Keratinocyte (primary cell): ENCODE measurements around the gene SLC34A3. TPM values are rescaled to one million over a fixed set of nuclear protein-coding genes. Genes with fewer than 3 reads are reported as not detected.

ENCODE experiments used
- DNase-seq: peaks from one replicate; pipeline ENCODE4 v3.0.0-alpha.2; 2011; ENCODE audit warnings: low read depth, missing footprints, low spot score
- FAIRE-seq: peaks from 2 replicates; lab custom pipeline; 2011; peaks lifted over from hg19 to GRCh38; lab: Jason Lieb, UNC
- H2AFZ ChIP-seq: 2 replicates; pipeline ENCODE4 v1.6.0; 2012; ENCODE audit warnings: low read length, control low read depth, inconsistent platforms; ENCODE audit not compliant: control insufficient read depth
- H3K27ac ChIP-seq: 2 replicates; pipeline ENCODE4 v1.5.1; 2011; ENCODE audit warnings: low read length; ENCODE audit not compliant: control insufficient read depth, insufficient read depth
- H3K27me3 ChIP-seq: 3 replicates; pipeline ENCODE4 v1.6.0; 2011; ENCODE audit warnings: low read length; ENCODE audit not compliant: control insufficient read depth, insufficient read depth; ENCODE audit errors: extremely low read depth
- H3K36me3 ChIP-seq, 2 experiments: 2 replicates in 1 of 2; 3 replicates in 1 of 2; pipeline ENCODE4 v1.5.1; 2011; ENCODE audit warnings: low read length in 2 of 2, mild to moderate bottlenecking in 1 of 2; ENCODE audit not compliant: control insufficient read depth in 2 of 2, insufficient read depth in 2 of 2; ENCODE audit errors: extremely low read depth in 1 of 2
- H3K4me1 ChIP-seq: 3 replicates; pipeline ENCODE4 v1.5.1; 2011; ENCODE audit warnings: low read length; ENCODE audit not compliant: control insufficient read depth, insufficient read depth; ENCODE audit errors: extremely low read depth
- H3K4me2 ChIP-seq: 3 replicates; pipeline ENCODE4 v1.6.0; 2011; ENCODE audit warnings: low read depth, low read length; ENCODE audit not compliant: control insufficient read depth, insufficient read depth; ENCODE audit errors: extremely low read depth
- H3K4me3 ChIP-seq, 3 experiments: fragments of 200-600 bp in 1 of 3; sonication (generic) in 1 of 3; 2 replicates in 2 of 3; 3 replicates in 1 of 3; pipeline ENCODE4 v1.5.1; 2011 to 2016; ENCODE audit warnings: low read length in 3 of 3, mild to moderate bottlenecking in 3 of 3, control low read depth in 2 of 3, inconsistent platforms in 1 of 3, low read depth in 1 of 3, mixed read lengths in 1 of 3, mixed run types in 1 of 3, moderate library complexity in 1 of 3; ENCODE audit not compliant: control insufficient read depth in 2 of 3, insufficient read depth in 2 of 3; ENCODE audit errors: extremely low read depth in 1 of 3
- H3K79me2 ChIP-seq: 2 replicates; pipeline ENCODE4 v1.6.0; 2012; ENCODE audit warnings: low read length; ENCODE audit not compliant: control insufficient read depth, insufficient read depth
- H3K9ac ChIP-seq: 3 replicates; pipeline ENCODE4 v1.6.0; 2011; ENCODE audit warnings: low read length; ENCODE audit not compliant: control insufficient read depth, insufficient read depth; ENCODE audit errors: extremely low read depth
- H3K9me1 ChIP-seq: 3 replicates; pipeline ENCODE4 v1.6.0; 2011; ENCODE audit warnings: low read length; ENCODE audit not compliant: control insufficient read depth, insufficient read depth; ENCODE audit errors: extremely low read depth
- H3K9me3 ChIP-seq: 2 replicates; pipeline ENCODE4 v1.5.1; 2012; ENCODE audit warnings: low read depth, low read length; ENCODE audit not compliant: control insufficient read depth
- H4K20me1 ChIP-seq: 3 replicates; pipeline ENCODE4 v1.6.0; 2011; ENCODE audit warnings: low read length; ENCODE audit not compliant: control insufficient read depth, insufficient read depth; ENCODE audit errors: extremely low read depth
- CTCF ChIP-seq, 3 experiments: IDR thresholded peaks in 1 of 3; conservative IDR thresholded peaks in 1 of 3; optimal IDR thresholded peaks in 1 of 3; 2 replicates in 2 of 3; 3 replicates in 1 of 3; pipeline versions ENCODE3 to v1.5.1; 2011; ENCODE audit warnings: low read length in 3 of 3, mild to moderate bottlenecking in 3 of 3, moderate library complexity in 2 of 3, control low read depth in 1 of 3, inconsistent platforms in 1 of 3; ENCODE audit not compliant: insufficient read depth in 2 of 3; ENCODE audit errors: extremely low read depth in 1 of 3
- EZH2 ChIP-seq: IDR thresholded peaks from one replicate; pipeline ENCODE4 v1.6.1; 2012; ENCODE audit warnings: inconsistent platforms, mild to moderate bottlenecking, low read length, moderate library complexity
- dilution Hi-C: fragments of 300-500 bp; cut with MboI; formaldehyde crosslinking; loops from one replicate; pipeline ENCODE4 v1.7.0; 2020; ENCODE audit warnings: low sequenced_read_pairs; ENCODE audit not compliant: extremely low pct_ligation_motif_present
- polyA plus RNA-seq, 5 experiments: library from polyadenylated mRNA; depleted of rRNA in 3 of 5; stranded (reverse) in 3 of 5; stranded (forward) in 1 of 5; unstranded in 1 of 5; fragments of >200 nt; gene quantifications; 1 replicate in 1 of 5; 2 replicates in 3 of 5; 3 replicates in 1 of 5; pipeline versions ENCODE4 v1.2.1 to v1.2.3, GENCODE V29; 2011 to 2012; ENCODE audit warnings: missing spikeins in 2 of 5, low read depth in 1 of 5, low replicate concordance in 1 of 5

The SLC34A3 gene
- polyA plus RNA-seq, 1 donor (not counting 4 experiments of a cell fraction or from before 2014, with no cell fraction given): not detected

GRCh38 chr9:137216188-137216965 is 14.3 kb upstream of the SLC34A3 start:
- DNase-seq: no peak
- no peak for FAIRE-seq
- Histone ChIP-seq H3K79me2 (no peaks in the 10 kb centered on the region), H3K9ac (no peak overlapping the region), H3K4me2 (no peak overlapping the region), H3K9me1 (no peaks in the 10 kb centered on the region), H3K9me3 (no peaks in the 10 kb centered on the region), H3K27me3 (no peaks in the 10 kb centered on the region), H2AFZ (no peak overlapping the region), H4K20me1 (no peaks in the 10 kb centered on the region), H3K4me3 (no peak overlapping the region), H3K27ac (no peak overlapping the region), H3K36me3 (peaks cover 3 to 19% of the 10 kb centered on the region in 2 experiments), H3K4me1 (peaks cover 20% of the 10 kb centered on the region)
- TF ChIP-seq EZH2 (no peak), CTCF (optimal IDR thresholded peaks at IDR 0.05 in 1 of 3, IDR thresholded peaks at IDR 0.05 in 1 of 3, conservative IDR thresholded peaks at IDR 0.05 in 1 of 3; ENCODE audit: extremely low read depth in 1 of 3, insufficient read depth in 2 of 3, low read length in 3 of 3) (no peak)
- dilution Hi-C loops: no loop called here

GRCh38 chr9:137217276-137218211 is 13.2 kb upstream of the SLC34A3 start:
- Histone ChIP-seq H3K4me1 (peaks cover 20% of the 10 kb centered on the region), H3K9ac (peak overlapping the region; percentile 41), H3K27me3 (no peaks in the 10 kb centered on the region), H3K4me2 (peak overlapping the region; percentile 79), H3K9me3 (no peaks in the 10 kb centered on the region), H3K4me3 (peak overlapping the region; percentile 40 to 54 (median 44)), H3K27ac (no peak overlapping the region), H3K36me3 (peaks cover 3 to 17% of the 10 kb centered on the region in 2 experiments), H4K20me1 (no peaks in the 10 kb centered on the region), H3K79me2 (no peaks in the 10 kb centered on the region), H2AFZ (peak overlapping the region; percentile 30), H3K9me1 (no peaks in the 10 kb centered on the region)
- dilution Hi-C loops: no loop called here
- TF ChIP-seq CTCF (optimal IDR thresholded peaks at IDR 0.05 in 1 of 3, IDR thresholded peaks at IDR 0.05 in 1 of 3, conservative IDR thresholded peaks at IDR 0.05 in 1 of 3; ENCODE audit: extremely low read depth in 1 of 3, insufficient read depth in 2 of 3, low read length in 3 of 3): peak in 1 of 3 experiments; percentile 18
- no peak for TF ChIP-seq EZH2
- FAIRE-seq: peak; percentile 89
- no peak for DNase-seq
